Thyroid gland (tissue), 4 donors: ENCODE data around the gene TMEM132D. TPM values are rescaled to one million over a fixed set of nuclear protein-coding genes. Genes with fewer than 3 reads are reported as not detected.

Source experiments
- DNase-seq, 2 donors: peaks; one replicate each; pipeline ENCODE4 v3.0.0-alpha.2; 2019
- H3K27ac ChIP-seq, 3 donors: fragments of 200-600 bp; sonication (generic); 1 replicate in 2 of 3; 2 replicates in 1 of 3; pipeline ENCODE4 v1.5.1; 2016 to 2019; ENCODE audit warnings: mild to moderate bottlenecking in 1 of 3, moderate library complexity in 1 of 3
- H3K27me3 ChIP-seq: fragments of 200-600 bp; sonication (generic); one replicate; pipeline ENCODE4 v1.5.1; 2019
- H3K36me3 ChIP-seq, 2 donors: fragments of 200-600 bp; sonication (generic); one replicate each; pipeline ENCODE4 v1.5.1; 2016 to 2019
- H3K4me1 ChIP-seq, 2 donors: fragments of 200-600 bp; sonication (generic); one replicate each; pipeline ENCODE4 v1.5.1; 2017 to 2019
- H3K4me3 ChIP-seq, 3 donors: fragments of 200-600 bp; sonication (generic); replicated peaks in 1 of 3; 1 replicate in 2 of 3; 2 replicates in 1 of 3; pipeline ENCODE4 v1.5.1; 2016; ENCODE audit warnings: mild to moderate bottlenecking in 1 of 3
- H3K9me3 ChIP-seq: fragments of 200-600 bp; sonication (generic); one replicate; pipeline ENCODE4 v1.5.1; 2017
- CTCF ChIP-seq, 6 experiments: fragments of 200-600 bp in 3 of 6; fragments of 450-650 bp in 3 of 6; sonication (generic) in 3 of 6; IDR thresholded peaks; one replicate each; pipeline ENCODE4 v1.5.1; 2016 to 2019; ENCODE audit warnings: antibody characterized with exemption in 6 of 6, mild to moderate bottlenecking in 2 of 6, inconsistent platforms in 1 of 6, moderate library complexity in 1 of 6
- POLR2A ChIP-seq, 2 donors: fragments of 450-650 bp; IDR thresholded peaks; one replicate each; pipeline ENCODE4 v1.6.1; 2017; ENCODE audit warnings: antibody characterized with exemption in 2 of 2, mild to moderate bottlenecking in 2 of 2, moderate library complexity in 1 of 2
- WGBS, 2 donors: methylation state at CpG; one replicate each; pipeline ENCODE4 v1.1.5; 2017; 5-methylcytosine and 5-hydroxymethylcytosine counted together
- intact Hi-C: fragments of 100-400 bp; cut with DNase I; formaldehyde crosslinking; loops from one replicate; pipeline ENCODE4 v1.15.1; 2023
- total RNA-seq, 4 donors: library from RNA; depleted of rRNA; stranded (reverse); fragments of >200 nt; gene quantifications; one replicate each; pipeline ENCODE4 v1.2.3, GENCODE V29; 2016

TMEM132D gene
- total RNA-seq, 4 donors from 2014 or later = not detected

GRCh38 chr12:129328235-129328634 lies 575.6 kb downstream of the TMEM132D start:
- H3K27me3 ChIP-seq = no peaks in the 10 kb centered on the region
- H3K4me1 ChIP-seq = no peaks in the 10 kb centered on the region
- H3K9me3 ChIP-seq = no peaks in the 10 kb centered on the region
- no peak for DNase-seq
- H3K36me3 ChIP-seq = no peaks in the 10 kb centered on the region
- TF ChIP-seq CTCF (IDR thresholded peaks at IDR 0.05) (no peak), POLR2A (IDR thresholded peaks at IDR 0.05) (no peak)
- intact Hi-C loops = no loop called here
- no peak overlapping the region for H3K27ac ChIP-seq
- H3K4me3 ChIP-seq = no peak overlapping the region
- WGBS, 2 donors = 75 to 76% methylated on average over 4 of the region's 4 CpGs

GRCh38 chr12:129325566-129325965 lies 578.3 kb downstream of the TMEM132D start:
- intact Hi-C loops = no loop called here
- DNase-seq = no peak
- Histone ChIP-seq H3K36me3 (no peaks in the 10 kb centered on the region), H3K4me3 (no peak overlapping the region), H3K9me3 (no peaks in the 10 kb centered on the region), H3K4me1 (no peaks in the 10 kb centered on the region), H3K27me3 (no peaks in the 10 kb centered on the region), H3K27ac (no peak overlapping the region)
- no peak for TF ChIP-seq CTCF (IDR thresholded peaks at IDR 0.05)
- no peak for TF ChIP-seq POLR2A (IDR thresholded peaks at IDR 0.05)
- WGBS, 2 donors = 83 to 86% methylated on average over 2 of the region's 2 CpGs

GRCh38 chr12:129312048-129312447 lies 591.8 kb downstream of the TMEM132D start:
- Histone ChIP-seq H3K4me3 (no peak overlapping the region), H3K36me3 (no peaks in the 10 kb centered on the region), H3K9me3 (no peaks in the 10 kb centered on the region), H3K27me3 (no peaks in the 10 kb centered on the region), H3K27ac (no peak overlapping the region), H3K4me1 (no peaks in the 10 kb centered on the region)
- intact Hi-C loops = no loop called here
- TF ChIP-seq CTCF (IDR thresholded peaks at IDR 0.05) (no peak), POLR2A (IDR thresholded peaks at IDR 0.05) (no peak)
- WGBS, 2 donors = 53 to 55% methylated on average over 4 of the region's 4 CpGs
- no peak for DNase-seq

GRCh38 chr12:129310346-129310745 lies 593.5 kb downstream of the TMEM132D start:
- TF ChIP-seq CTCF (IDR thresholded peaks at IDR 0.05) = no peak
- TF ChIP-seq POLR2A (IDR thresholded peaks at IDR 0.05) = no peak
- H3K27ac ChIP-seq = no peak overlapping the region
- no peaks in the 10 kb centered on the region for H3K36me3 ChIP-seq
- H3K4me3 ChIP-seq = no peak overlapping the region
- H3K9me3 ChIP-seq = no peaks in the 10 kb centered on the region
- no peaks in the 10 kb centered on the region for H3K27me3 ChIP-seq
- 45 to 54% methylated on average over 2 of the region's 2 CpGs for WGBS, 2 donors
- DNase-seq = peak in 1 of 2 donors; percentile 39
- intact Hi-C loops = no loop called here
- no peaks in the 10 kb centered on the region for H3K4me1 ChIP-seq

- no peak overlapping the region for H3K27ac ChIP-seq
- no peak overlapping the region for H3K4me3 ChIP-seq
- H3K36me3 ChIP-seq = no peaks in the 10 kb centered on the region
- DNase-seq = no peak
- no peaks in the 10 kb centered on the region for H3K27me3 ChIP-seq
- no peaks in the 10 kb centered on the region for H3K4me1 ChIP-seq
- TF ChIP-seq POLR2A (IDR thresholded peaks at IDR 0.05) = no peak
- WGBS, 2 donors = 34 to 42% methylated on average over 4 of the region's 4 CpGs
- H3K9me3 ChIP-seq = no peaks in the 10 kb centered on the region
- intact Hi-C loops = no loop called here
Measured at GRCh38 chr12:129305851-129306250, 598.0 kb downstream of the TMEM132D start.

- DNase-seq = peak in 1 of 2 donors; percentile 21
- H3K9me3 ChIP-seq = no peaks in the 10 kb centered on the region
- no peaks in the 10 kb centered on the region for H3K36me3 ChIP-seq
- WGBS, 2 donors = 48 to 68% methylated on average over 7 of the region's 7 CpGs
- H3K27me3 ChIP-seq = no peaks in the 10 kb centered on the region
- intact Hi-C loops = no loop called here
- no peak overlapping the region for H3K4me3 ChIP-seq
- no peaks in the 10 kb centered on the region for H3K4me1 ChIP-seq
- no peak overlapping the region for H3K27ac ChIP-seq
- TF ChIP-seq POLR2A (IDR thresholded peaks at IDR 0.05) (no peak), CTCF (IDR thresholded peaks at IDR 0.05) (no peak)
Measured at GRCh38 chr12:129304529-129304928, 599.3 kb downstream of the TMEM132D start.
